BE2C (cell line): ENCODE data around the gene IQGAP3.

ENCODE experiments used
- DNase-seq: peaks from one replicate; pipeline ENCODE4 v3.0.0-alpha.2; 2020
- H3K27me3 ChIP-seq: fragments of 250-450 bp; sonication (Bioruptor Pico); 2 replicates; pipeline ENCODE4 v1.5.1; 2020; ENCODE audit warnings: mild to moderate bottlenecking
- H3K36me3 ChIP-seq: fragments of 250-450 bp; sonication (Bioruptor Pico); 2 replicates; pipeline ENCODE4 v1.5.1; 2020; ENCODE audit warnings: mild to moderate bottlenecking
- H3K4me1 ChIP-seq: fragments of 250-450 bp; sonication (Bioruptor Pico); 2 replicates; pipeline ENCODE4 v1.5.1; 2020
- H3K4me3 ChIP-seq: 2 replicates; pipeline ENCODE4 v1.5.1; 2011; ENCODE audit warnings: low read depth, low read length
- H3K9me3 ChIP-seq: fragments of 250-450 bp; sonication (Bioruptor Pico); 2 replicates; pipeline ENCODE4 v1.5.1; 2020
- TF ChIP-seq, protein P1 (sequence below): IDR thresholded peaks from 2 replicates; pipeline ENCODE4 v1.5.1; 2012; ENCODE audit warnings: mild to moderate bottlenecking, low read depth, low read length

The IQGAP3 gene

DNA sequence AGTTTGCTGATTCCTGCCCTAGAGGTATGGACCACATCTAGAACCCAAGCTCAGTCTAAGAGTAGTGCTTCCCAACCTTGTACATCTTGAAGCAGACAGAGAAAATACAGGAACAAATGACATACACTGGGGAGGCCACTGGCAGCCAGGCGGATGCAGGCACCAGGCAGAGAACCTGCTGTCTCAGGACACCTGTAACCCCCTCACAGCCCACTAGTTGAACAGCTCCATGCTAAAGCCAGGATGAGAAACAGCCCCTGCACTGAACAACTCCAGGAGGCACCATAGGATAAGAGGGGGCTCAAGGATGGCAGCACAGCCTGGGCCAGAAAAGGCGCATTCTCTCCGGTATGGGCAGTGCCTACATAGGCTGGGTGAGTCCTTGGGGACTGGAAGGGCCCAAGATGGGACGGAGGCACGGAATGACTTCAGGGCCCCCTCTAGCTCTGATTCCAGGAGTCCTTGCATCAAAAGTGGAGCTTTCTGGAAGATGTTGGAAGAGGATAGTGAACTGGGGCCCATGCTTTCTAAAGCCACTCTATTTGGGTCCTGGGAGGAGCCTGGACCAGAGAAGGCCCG lies 87.8 kb downstream of the IQGAP3 start:
- no peaks in the 10 kb centered on the region for H3K9me3 ChIP-seq
- H3K27me3 ChIP-seq = no peaks in the 10 kb centered on the region
- H3K36me3 ChIP-seq = peaks cover 31% of the 10 kb centered on the region
- TF ChIP-seq, protein P1, sequence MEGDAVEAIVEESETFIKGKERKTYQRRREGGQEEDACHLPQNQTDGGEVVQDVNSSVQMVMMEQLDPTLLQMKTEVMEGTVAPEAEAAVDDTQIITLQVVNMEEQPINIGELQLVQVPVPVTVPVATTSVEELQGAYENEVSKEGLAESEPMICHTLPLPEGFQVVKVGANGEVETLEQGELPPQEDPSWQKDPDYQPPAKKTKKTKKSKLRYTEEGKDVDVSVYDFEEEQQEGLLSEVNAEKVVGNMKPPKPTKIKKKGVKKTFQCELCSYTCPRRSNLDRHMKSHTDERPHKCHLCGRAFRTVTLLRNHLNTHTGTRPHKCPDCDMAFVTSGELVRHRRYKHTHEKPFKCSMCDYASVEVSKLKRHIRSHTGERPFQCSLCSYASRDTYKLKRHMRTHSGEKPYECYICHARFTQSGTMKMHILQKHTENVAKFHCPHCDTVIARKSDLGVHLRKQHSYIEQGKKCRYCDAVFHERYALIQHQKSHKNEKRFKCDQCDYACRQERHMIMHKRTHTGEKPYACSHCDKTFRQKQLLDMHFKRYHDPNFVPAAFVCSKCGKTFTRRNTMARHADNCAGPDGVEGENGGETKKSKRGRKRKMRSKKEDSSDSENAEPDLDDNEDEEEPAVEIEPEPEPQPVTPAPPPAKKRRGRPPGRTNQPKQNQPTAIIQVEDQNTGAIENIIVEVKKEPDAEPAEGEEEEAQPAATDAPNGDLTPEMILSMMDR = no peak
- H3K4me1 ChIP-seq = peaks cover 13% of the 10 kb centered on the region
- no peak for DNase-seq
- no peak overlapping the region for H3K4me3 ChIP-seq

DNA sequence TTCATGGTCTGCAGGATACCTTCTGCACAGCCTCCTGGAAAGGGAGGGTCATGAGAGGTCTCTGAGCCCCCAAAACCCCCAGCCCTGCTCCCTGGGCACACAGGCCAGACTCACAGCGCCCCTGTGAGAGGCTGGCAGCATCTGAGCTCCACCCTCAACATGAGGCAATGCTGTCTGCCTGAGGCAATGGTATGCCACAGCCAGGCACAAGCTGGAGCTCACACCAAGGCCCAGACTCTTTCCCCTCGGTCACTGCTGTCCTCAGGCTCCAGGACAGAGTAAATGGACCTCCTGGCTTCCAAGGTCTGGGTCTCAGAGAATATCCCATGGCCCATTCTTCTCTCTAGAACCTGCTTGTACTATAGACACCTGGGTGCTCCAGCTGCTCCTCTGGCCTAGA lies 89.0 kb downstream of the IQGAP3 start:
- H3K27me3 ChIP-seq = no peaks in the 10 kb centered on the region
- TF ChIP-seq, protein P1 = no peak
- H3K9me3 ChIP-seq = no peaks in the 10 kb centered on the region
- peaks cover 4% of the 10 kb centered on the region; the same call in 1 of the 2 replicates for H3K4me1 ChIP-seq
- H3K4me3 ChIP-seq = no peak overlapping the region
- H3K36me3 ChIP-seq = peaks cover 43% of the 10 kb centered on the region
- no peak for DNase-seq

DNA sequence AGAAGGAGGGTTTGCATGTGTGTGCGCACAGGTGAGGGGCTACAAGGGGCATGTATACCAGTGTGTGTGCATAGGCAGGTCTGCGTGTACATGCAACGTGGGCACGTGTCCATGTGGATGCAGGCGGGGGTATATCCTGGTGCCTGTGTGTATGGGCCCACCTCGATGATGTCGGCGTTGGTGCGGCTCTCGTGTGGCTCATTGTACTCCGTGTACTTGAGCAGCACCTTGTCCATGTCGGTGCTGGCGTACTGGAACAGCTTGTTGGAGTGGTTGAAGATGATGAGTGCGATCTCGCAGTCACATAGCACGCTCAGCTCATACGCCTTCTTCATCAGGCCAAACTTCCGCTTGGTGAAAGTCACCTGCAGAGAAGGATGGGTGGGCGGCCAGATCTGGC lies 90.1 kb downstream of the IQGAP3 start:
- H3K4me3 ChIP-seq = no peak overlapping the region
- no peaks in the 10 kb centered on the region for H3K27me3 ChIP-seq
- DNase-seq = no peak
- H3K36me3 ChIP-seq = peaks cover 49% of the 10 kb centered on the region
- H3K4me1 ChIP-seq = no peaks in the 10 kb centered on the region; the same call in none of the 2 replicates
- no peaks in the 10 kb centered on the region for H3K9me3 ChIP-seq
- TF ChIP-seq, protein P1 = no peak

DNA sequence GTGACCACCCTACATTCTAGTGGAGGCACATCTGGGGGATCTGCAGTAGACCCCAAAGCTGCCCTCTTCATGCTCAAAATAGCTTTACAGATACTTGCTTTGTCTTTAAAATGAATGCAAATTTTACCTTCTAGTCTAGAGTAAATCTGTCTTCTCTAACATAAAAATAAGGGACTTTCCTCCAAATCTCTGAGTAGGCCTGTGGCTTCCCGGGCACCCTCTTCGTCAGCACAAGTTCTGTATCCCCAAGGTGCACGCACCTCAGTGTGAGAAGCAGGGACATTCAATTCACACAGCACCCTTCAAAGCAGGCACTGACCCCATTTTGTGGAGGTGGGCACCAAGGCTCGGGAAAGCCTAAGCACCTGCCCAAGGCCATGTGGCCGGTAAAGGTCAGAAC lies 90.8 kb downstream of the IQGAP3 start:
- DNase-seq = no peak
- Histone ChIP-seq H3K36me3 (peaks cover 53% of the 10 kb centered on the region), H3K27me3 (no peaks in the 10 kb centered on the region), H3K9me3 (no peaks in the 10 kb centered on the region), H3K4me3 (no peak overlapping the region), H3K4me1 (no peaks in the 10 kb centered on the region; the same call in none of the 2 replicates)
- TF ChIP-seq, protein P1 = no peak

DNA sequence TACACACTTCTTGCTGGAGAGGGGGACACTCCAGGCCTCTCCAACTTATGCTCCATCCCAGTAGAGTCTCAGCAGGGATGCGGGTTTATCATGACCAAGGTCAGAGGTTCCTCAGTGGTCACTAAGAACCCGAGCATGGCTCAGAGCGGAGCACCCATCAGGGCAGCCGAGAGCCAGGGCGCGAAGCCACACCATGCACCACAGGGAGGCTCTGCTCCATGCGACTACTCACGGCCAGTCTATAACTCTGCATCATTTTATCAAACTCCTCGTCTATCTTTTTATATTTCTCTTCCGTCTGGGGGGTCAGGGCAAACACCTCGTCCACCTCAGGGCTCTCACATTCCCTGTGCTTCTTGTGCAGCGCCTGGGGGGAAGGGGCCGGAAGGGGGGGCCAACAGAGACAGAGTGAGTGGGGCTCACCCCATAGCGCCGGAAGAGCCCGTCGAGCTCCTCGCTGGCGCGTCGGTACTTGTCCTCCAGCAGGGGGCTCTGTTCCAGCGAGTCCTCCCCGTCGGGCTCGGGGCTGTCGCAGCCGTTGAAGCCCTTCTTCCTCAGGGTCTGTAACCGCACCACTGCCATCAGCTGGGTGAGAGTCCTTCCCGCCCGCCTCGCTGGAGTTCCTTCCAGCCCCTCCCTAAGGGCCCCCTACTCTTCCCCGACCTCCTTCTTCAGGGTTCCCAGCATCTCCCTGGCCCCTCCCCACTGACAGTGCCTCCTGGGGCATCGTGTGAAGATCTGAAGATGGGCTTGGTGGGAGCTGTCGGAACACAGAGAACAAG lies 91.8 kb downstream of the IQGAP3 start:
- Histone ChIP-seq H3K36me3 (peaks cover 59% of the 10 kb centered on the region), H3K4me1 (no peaks in the 10 kb centered on the region; the same call in none of the 2 replicates)
- DNase-seq = peak; percentile 86

More for the DNA sequence above, 91.8 kb downstream of the IQGAP3 start:
- no peaks in the 10 kb centered on the region for H3K9me3 ChIP-seq
- no peak overlapping the region for H3K4me3 ChIP-seq
- TF ChIP-seq, protein P1 = peak; percentile 78
- no peaks in the 10 kb centered on the region for H3K27me3 ChIP-seq
